ENCODE data around the gene TMTC2. TPM values are rescaled to one million over a fixed set of nuclear protein-coding genes. Genes with fewer than 3 reads are reported as not detected.

Gene TMTC2
- polyA plus RNA-seq, 1 donor from 2014 or later = 20.6 TPM

DNA sequence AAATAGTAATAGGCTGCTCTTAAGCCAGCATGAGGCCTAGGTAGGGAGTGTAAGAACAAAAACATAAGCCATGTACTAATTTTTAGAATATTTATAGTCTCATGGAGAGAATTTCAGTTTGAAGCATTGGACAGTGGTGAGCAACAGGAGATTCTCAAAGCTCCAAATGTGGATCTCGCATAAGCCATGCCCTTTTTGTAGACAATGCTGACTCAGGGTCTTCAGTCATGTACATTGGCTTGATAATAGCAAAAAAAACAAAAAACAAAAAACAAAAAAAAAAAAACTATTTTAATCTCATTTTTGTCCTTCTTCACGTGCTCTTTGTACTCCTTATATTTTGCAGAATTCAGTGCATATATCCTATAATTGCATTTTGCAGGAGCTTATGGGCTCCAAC, 402.9 kb downstream of the TMTC2 start:
- no peak overlapping the region for H2AFZ ChIP-seq (ENCODE audit: low read depth, low read length)
- H3K9me3 ChIP-seq (ENCODE audit: low read length) = peaks cover 4% of the 10 kb centered on the region
- no peaks in the 10 kb centered on the region for H3K36me3 ChIP-seq (ENCODE audit: insufficient read depth, low read length)
- H3K9ac ChIP-seq (ENCODE audit: low read length) = no peak overlapping the region
- no peaks in the 10 kb centered on the region for H3F3A ChIP-seq (ENCODE audit: insufficient read depth, low read length, poor library complexity, severe bottlenecking)
- H3K27ac ChIP-seq (ENCODE audit: low read length) = no peak overlapping the region
- H3K4me3 ChIP-seq (ENCODE audit: low read length) = no peak overlapping the region
- TF ChIP-seq, protein P1, sequence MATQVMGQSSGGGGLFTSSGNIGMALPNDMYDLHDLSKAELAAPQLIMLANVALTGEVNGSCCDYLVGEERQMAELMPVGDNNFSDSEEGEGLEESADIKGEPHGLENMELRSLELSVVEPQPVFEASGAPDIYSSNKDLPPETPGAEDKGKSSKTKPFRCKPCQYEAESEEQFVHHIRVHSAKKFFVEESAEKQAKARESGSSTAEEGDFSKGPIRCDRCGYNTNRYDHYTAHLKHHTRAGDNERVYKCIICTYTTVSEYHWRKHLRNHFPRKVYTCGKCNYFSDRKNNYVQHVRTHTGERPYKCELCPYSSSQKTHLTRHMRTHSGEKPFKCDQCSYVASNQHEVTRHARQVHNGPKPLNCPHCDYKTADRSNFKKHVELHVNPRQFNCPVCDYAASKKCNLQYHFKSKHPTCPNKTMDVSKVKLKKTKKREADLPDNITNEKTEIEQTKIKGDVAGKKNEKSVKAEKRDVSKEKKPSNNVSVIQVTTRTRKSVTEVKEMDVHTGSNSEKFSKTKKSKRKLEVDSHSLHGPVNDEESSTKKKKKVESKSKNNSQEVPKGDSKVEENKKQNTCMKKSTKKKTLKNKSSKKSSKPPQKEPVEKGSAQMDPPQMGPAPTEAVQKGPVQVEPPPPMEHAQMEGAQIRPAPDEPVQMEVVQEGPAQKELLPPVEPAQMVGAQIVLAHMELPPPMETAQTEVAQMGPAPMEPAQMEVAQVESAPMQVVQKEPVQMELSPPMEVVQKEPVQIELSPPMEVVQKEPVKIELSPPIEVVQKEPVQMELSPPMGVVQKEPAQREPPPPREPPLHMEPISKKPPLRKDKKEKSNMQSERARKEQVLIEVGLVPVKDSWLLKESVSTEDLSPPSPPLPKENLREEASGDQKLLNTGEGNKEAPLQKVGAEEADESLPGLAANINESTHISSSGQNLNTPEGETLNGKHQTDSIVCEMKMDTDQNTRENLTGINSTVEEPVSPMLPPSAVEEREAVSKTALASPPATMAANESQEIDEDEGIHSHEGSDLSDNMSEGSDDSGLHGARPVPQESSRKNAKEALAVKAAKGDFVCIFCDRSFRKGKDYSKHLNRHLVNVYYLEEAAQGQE (IDR thresholded peaks at IDR 0.05; ENCODE audit: borderline replicate concordance) = no peak
- TF ChIP-seq EP300 (conservative IDR thresholded peaks at IDR 0.05; ENCODE audit: poor library complexity, severe bottlenecking) = no peak
- TF ChIP-seq RAD21 (conservative IDR thresholded peaks at IDR 0.05) = no peak
- TF ChIP-seq EZH2 (IDR thresholded peaks at IDR 0.05; ENCODE audit: borderline replicate concordance, insufficient read depth, low read length, poor library complexity, severe bottlenecking) = no peak
- TF ChIP-seq, protein P2, sequence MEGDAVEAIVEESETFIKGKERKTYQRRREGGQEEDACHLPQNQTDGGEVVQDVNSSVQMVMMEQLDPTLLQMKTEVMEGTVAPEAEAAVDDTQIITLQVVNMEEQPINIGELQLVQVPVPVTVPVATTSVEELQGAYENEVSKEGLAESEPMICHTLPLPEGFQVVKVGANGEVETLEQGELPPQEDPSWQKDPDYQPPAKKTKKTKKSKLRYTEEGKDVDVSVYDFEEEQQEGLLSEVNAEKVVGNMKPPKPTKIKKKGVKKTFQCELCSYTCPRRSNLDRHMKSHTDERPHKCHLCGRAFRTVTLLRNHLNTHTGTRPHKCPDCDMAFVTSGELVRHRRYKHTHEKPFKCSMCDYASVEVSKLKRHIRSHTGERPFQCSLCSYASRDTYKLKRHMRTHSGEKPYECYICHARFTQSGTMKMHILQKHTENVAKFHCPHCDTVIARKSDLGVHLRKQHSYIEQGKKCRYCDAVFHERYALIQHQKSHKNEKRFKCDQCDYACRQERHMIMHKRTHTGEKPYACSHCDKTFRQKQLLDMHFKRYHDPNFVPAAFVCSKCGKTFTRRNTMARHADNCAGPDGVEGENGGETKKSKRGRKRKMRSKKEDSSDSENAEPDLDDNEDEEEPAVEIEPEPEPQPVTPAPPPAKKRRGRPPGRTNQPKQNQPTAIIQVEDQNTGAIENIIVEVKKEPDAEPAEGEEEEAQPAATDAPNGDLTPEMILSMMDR (IDR thresholded peaks at IDR 0.05; ENCODE audit: poor library complexity, severe bottlenecking) = no peak
- no peak for TF ChIP-seq TAF1 (IDR thresholded peaks at IDR 0.05; ENCODE audit: low read depth)
- TF ChIP-seq POLR2AphosphoS5 (IDR thresholded peaks at IDR 0.05) = no peak
- TF ChIP-seq SMC3 (conservative IDR thresholded peaks at IDR 0.05; ENCODE audit: poor library complexity) = no peak
- no peak for TF ChIP-seq MXI1 (conservative IDR thresholded peaks at IDR 0.05; ENCODE audit: poor library complexity, severe bottlenecking)
- no peaks in the 10 kb centered on the region for H3K9me2 ChIP-seq (ENCODE audit: insufficient read depth, low read length)
- H3K79me2 ChIP-seq (replicated peaks; ENCODE audit: insufficient read depth, low read length) = no peaks in the 10 kb centered on the region
- H3K4me2 ChIP-seq (ENCODE audit: low read length) = no peak overlapping the region
- H4K20me1 ChIP-seq (ENCODE audit: insufficient read depth) = no peaks in the 10 kb centered on the region
- no peaks in the 10 kb centered on the region for H3K27me3 ChIP-seq (ENCODE audit: insufficient read depth, low read depth, low read length)

DNA sequence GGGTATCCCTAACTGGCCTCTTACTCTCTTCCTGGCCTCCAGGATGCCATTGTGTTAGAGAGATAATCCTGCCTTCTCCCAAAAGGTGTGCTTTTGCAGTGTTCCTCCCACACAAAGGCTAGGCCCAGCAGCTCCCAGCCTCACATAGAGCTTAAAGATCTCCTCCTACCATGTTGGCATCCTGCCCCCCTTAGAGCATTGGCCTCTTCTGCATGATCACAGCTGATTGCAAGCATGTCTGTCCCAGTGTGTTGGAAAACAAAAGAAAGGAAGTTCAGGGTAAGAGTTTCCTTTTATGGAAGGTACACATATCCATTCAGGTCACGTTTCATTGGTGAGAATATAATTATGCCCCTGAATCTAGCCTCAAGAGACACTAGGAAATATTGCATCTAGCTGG, 405.4 kb downstream of the TMTC2 start:
- H3K27ac ChIP-seq (ENCODE audit: low read length) = no peak overlapping the region
- H3K9ac ChIP-seq (ENCODE audit: low read length) = no peak overlapping the region
- TF ChIP-seq POLR2AphosphoS5 (IDR thresholded peaks at IDR 0.05) (no peak), MXI1 (conservative IDR thresholded peaks at IDR 0.05; ENCODE audit: poor library complexity, severe bottlenecking) (no peak), RAD21 (conservative IDR thresholded peaks at IDR 0.05) (no peak), EZH2 (IDR thresholded peaks at IDR 0.05; ENCODE audit: borderline replicate concordance, insufficient read depth, low read length, poor library complexity, severe bottlenecking) (no peak)
- TF ChIP-seq, protein P2 (IDR thresholded peaks at IDR 0.05; ENCODE audit: poor library complexity, severe bottlenecking) = no peak
- no peaks in the 10 kb centered on the region for H3K36me3 ChIP-seq (ENCODE audit: insufficient read depth, low read length)
- H3K9me3 ChIP-seq (ENCODE audit: low read length) = peaks cover 4% of the 10 kb centered on the region
- no peaks in the 10 kb centered on the region for H3K9me2 ChIP-seq (ENCODE audit: insufficient read depth, low read length)
- no peak overlapping the region for H3K4me2 ChIP-seq (ENCODE audit: low read length)
- no peaks in the 10 kb centered on the region for H3K79me2 ChIP-seq (replicated peaks; ENCODE audit: insufficient read depth, low read length)
- no peaks in the 10 kb centered on the region for H3K27me3 ChIP-seq (ENCODE audit: insufficient read depth, low read depth, low read length)
- H2AFZ ChIP-seq (ENCODE audit: low read depth, low read length) = no peak overlapping the region
- H3K4me3 ChIP-seq (ENCODE audit: low read length) = no peak overlapping the region
- H4K20me1 ChIP-seq (ENCODE audit: insufficient read depth) = no peaks in the 10 kb centered on the region
- no peaks in the 10 kb centered on the region for H3F3A ChIP-seq (ENCODE audit: insufficient read depth, low read length, poor library complexity, severe bottlenecking)
